Astrocyte of the cerebellum (primary cell): Measurements from ENCODE around the gene RAB11FIP3.

Experiments
- DNase-seq: peaks from one replicate; pipeline ENCODE4 v3.0.0-alpha.2; 2011; ENCODE audit warnings: low read depth
- H3K4me3 ChIP-seq: 2 replicates; pipeline ENCODE4 v1.5.1; 2011; ENCODE audit warnings: mild to moderate bottlenecking, low read depth, low read length, moderate library complexity
- in situ Hi-C: cut with HindIII; loops from 2 replicates; pipeline ENCODE4 v1.10.0; 2017; ENCODE audit warnings: low sequenced_read_pairs
- TF ChIP-seq, protein P1 (sequence below): IDR thresholded peaks from 2 replicates; pipeline ENCODE4 v1.5.1; 2012; ENCODE audit warnings: low read length, low read depth, moderate library complexity, mild to moderate bottlenecking; ENCODE audit errors: missing control alignments

RAB11FIP3 gene

DNA sequence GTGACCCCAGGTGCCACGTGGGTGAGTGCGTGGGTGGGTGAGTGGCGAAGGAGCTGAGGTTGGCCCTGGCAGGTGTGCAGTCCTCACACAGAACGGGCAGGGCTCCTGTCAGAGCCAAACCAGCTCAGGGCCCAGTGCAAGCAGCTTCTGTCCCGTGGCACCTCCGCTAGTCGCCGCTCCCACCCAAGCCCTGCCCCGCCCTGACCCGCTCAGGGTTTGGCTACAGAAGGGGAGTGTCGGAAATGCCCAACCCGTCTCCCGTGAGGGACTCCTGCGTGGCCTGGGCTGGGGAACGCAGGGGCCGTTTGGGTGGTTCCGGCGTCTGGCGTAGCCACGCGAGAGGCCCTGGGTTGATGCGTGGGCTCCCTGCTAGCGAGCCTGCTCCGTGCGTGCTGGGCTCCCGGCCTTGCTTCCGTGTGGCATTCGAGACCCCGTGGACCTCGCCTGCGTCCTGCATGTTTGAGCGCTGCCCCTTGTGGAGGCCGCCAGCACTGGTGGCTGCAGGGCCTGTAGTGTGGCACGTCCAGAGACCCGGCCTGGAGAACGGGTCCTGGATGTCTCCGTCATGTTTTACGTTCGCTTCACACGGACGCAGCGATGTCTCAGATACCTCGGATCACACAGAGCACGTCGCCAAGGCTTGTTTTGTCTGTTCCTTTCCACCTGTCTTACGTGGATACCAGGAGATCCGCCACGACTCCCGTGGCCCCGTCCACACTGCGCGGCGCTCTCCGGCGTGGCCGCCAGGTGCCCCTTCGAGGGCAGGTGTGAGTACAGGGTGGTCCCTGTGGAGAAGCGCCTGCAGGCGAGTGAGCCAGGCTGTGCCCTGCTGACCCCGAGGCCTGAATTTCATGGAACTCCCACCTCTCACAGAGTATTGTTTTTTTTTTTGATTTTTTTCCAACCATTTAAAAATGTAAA is 112.2 kb downstream of the RAB11FIP3 start:
- DNase-seq, result no peak
- in situ Hi-C loops, result no loop called here
- TF ChIP-seq, protein P1, sequence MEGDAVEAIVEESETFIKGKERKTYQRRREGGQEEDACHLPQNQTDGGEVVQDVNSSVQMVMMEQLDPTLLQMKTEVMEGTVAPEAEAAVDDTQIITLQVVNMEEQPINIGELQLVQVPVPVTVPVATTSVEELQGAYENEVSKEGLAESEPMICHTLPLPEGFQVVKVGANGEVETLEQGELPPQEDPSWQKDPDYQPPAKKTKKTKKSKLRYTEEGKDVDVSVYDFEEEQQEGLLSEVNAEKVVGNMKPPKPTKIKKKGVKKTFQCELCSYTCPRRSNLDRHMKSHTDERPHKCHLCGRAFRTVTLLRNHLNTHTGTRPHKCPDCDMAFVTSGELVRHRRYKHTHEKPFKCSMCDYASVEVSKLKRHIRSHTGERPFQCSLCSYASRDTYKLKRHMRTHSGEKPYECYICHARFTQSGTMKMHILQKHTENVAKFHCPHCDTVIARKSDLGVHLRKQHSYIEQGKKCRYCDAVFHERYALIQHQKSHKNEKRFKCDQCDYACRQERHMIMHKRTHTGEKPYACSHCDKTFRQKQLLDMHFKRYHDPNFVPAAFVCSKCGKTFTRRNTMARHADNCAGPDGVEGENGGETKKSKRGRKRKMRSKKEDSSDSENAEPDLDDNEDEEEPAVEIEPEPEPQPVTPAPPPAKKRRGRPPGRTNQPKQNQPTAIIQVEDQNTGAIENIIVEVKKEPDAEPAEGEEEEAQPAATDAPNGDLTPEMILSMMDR, result peak; percentile 19
- H3K4me3 ChIP-seq, result no peak overlapping the region

DNA sequence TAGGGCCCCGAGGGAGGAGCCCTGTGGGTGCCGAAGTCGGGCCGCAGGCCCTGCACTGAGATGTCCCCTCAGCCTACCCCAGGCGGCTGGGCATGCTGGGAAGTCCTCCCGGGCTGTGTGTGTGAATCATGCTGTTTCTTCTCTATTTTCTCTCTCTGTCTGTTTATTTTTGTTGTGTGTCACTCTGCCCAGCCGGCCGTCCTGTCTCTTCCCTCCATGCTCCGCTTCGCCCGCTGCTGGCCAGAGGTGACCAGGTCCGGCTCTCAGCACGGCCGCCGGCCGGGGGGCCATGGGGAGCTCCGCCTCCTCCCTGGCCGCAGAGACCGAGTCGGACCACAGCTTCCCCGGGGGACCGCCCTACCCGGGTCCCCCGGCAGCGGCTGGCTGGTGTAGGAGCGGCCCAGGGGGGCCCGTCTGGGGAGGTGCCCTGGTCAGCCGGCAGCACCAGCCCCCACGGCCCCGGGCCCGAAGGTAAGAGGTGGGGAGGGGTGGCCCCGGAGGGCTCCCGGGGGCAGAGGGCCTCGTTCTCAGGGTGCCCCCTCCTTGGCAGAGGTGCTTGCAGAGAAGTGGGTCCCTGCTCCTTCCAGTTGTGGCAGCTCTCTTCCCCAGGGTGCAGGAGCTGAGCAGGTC is 114.6 kb downstream of the RAB11FIP3 start:
- DNase-seq, result no peak
- in situ Hi-C loops, result no loop called here

DNA sequence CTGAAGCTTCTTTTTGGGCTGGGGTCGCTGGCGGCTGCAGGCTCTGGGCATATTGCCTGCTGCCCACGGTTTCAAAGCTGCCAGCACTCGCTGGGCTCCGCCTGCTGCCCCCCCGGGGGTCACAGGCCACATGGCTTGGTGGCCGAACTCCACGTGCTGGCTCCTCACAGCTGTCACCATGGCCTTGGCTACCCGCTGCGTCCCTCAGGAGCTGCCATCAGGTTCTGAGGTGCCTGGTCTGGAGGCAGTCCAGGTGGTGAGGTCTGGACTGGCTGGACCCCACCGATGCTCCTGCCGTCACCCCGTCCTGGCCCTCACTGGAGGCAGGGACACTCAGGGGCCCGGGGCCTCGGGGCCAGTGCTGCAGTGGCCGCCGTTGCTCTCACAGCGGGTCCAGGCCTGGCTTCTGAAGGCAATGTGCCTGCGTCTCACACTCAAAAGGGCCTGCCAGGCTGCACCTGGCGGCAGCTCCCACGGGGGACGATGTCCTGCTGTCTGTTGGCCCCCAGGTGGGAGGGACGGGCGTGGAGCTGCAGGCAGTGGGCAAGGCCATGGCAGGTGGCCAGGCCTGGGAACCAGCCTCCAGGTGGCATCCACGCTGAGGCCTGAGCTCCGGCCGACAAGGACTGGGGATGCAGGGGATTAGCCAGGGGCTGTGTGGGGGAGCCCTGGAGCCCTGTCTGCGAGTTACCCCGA is 115.3 kb downstream of the RAB11FIP3 start:
- no peak for DNase-seq
- TF ChIP-seq, protein P1, result no peak
- H3K4me3 ChIP-seq, result no peak overlapping the region
- in situ Hi-C loops, result no loop called here

More for the DNA sequence above, 114.6 kb downstream of the RAB11FIP3 start:
- no peak overlapping the region for H3K4me3 ChIP-seq
- TF ChIP-seq, protein P1, result no peak

DNA sequence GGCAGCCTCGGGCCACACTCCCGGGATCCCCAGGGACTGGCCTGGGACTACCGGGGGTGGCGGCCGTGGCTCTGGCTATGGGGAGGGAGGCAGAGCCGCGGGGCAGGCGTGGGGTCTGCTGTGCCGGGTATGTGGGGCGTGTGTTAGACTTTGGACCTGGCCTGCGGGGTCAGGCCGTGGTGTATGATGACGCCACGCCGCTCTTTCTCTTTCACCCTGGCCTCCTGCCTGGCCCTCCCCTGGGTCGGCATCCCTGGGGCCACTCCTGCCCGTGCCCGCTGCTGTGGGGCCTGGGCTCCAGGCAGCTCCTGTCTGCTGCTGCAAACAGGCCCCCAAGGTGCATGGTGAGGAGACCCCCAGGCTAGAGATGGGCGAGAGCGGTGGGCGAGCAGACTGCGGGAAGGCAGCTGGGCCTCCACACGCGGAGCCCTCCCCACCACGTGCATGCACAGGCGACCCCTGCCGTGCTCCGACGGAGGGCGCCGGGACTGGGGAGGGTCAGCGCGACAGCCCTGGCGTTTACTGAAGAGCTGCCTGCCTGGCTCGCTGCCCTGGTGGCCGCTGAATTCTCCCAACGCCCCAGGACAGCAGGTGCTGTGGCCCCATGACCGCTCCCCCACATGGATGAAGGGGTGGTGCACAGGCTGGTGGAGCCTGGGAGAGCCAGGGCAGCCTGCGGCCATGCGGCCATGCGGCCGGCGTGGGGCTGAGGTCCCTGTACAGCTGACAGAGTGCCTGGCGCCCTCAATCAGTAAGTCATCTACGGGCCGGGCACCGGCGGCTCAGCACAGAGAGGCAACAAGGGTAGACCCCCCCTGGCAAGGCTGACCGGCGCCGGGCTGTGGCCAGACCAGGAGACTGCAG is 118.1 kb downstream of the RAB11FIP3 start:
- no peak overlapping the region for H3K4me3 ChIP-seq
- DNase-seq, result no peak
- TF ChIP-seq, protein P1, result no peak
- in situ Hi-C loops, result no loop called here

DNA sequence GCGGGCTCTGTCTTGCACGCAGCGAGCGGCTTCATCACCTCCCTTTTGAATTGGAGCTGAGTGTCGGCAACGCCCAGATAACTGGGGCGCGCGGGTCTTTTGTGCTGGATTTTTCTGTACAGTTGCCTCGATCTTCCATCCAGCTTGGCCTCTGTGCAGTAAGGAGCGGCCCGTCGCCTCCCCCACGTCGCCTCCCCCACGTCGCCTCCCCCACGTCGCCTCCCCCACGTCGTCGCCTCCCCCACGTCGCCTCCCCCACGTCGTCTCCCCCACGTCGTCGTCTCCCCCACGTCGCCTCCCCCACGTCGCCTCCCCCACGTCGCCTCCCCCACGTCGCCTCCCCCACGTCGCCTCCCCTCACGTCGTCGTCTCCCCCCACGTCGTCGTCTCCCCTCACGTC is 119.1 kb downstream of the RAB11FIP3 start:
- no peak overlapping the region for H3K4me3 ChIP-seq
- in situ Hi-C loops, result no loop called here
- no peak for DNase-seq
- TF ChIP-seq, protein P1, result no peak
